Measurements from ENCODE around the gene SYTL4.

The SYTL4 gene

GRCh38 chrX:100673397-100673953, 58.4 kb downstream of the SYTL4 start:
- no peak overlapping the region for H3K4me3 Mint-ChIP-seq
- no peaks in the 10 kb centered on the region for H3K36me3 Mint-ChIP-seq
- peaks cover 4% of the 10 kb centered on the region for H3K4me1 Mint-ChIP-seq
- H3K27me3 Mint-ChIP-seq: peaks cover 2% of the 10 kb centered on the region
- no peaks in the 10 kb centered on the region for H3K9me3 Mint-ChIP-seq
- no peak overlapping the region for H3K27ac Mint-ChIP-seq

GRCh38 chrX:100672966-100673365, 59.0 kb downstream of the SYTL4 start:
- H3K4me3 Mint-ChIP-seq: no peak overlapping the region
- H3K4me1 Mint-ChIP-seq: peaks cover 4% of the 10 kb centered on the region
- H3K36me3 Mint-ChIP-seq: no peaks in the 10 kb centered on the region
- no peaks in the 10 kb centered on the region for H3K9me3 Mint-ChIP-seq
- no peak overlapping the region for H3K27ac Mint-ChIP-seq
- peaks cover 2% of the 10 kb centered on the region for H3K27me3 Mint-ChIP-seq

- Mint-ChIP-seq H3K36me3 (no peaks in the 10 kb centered on the region), H3K4me1 (no peaks in the 10 kb centered on the region), H3K4me3 (no peak overlapping the region), H3K27me3 (peaks cover 4% of the 10 kb centered on the region), H3K9me3 (no peaks in the 10 kb centered on the region), H3K27ac (no peak overlapping the region)
These were observed 68.3 kb downstream of the SYTL4 start for GRCh38 chrX:100663642-100664041.

GRCh38 chrX:100662796-100663195, 69.1 kb downstream of the SYTL4 start:
- no peak overlapping the region for H3K27ac Mint-ChIP-seq
- H3K27me3 Mint-ChIP-seq: peaks cover 4% of the 10 kb centered on the region
- H3K4me3 Mint-ChIP-seq: no peak overlapping the region
- no peaks in the 10 kb centered on the region for H3K36me3 Mint-ChIP-seq
- H3K9me3 Mint-ChIP-seq: no peaks in the 10 kb centered on the region
- H3K4me1 Mint-ChIP-seq: no peaks in the 10 kb centered on the region

- Mint-ChIP-seq H3K4me3 (no peak overlapping the region), H3K9me3 (no peaks in the 10 kb centered on the region), H3K36me3 (no peaks in the 10 kb centered on the region), H3K27ac (no peak overlapping the region), H3K27me3 (peaks cover 4% of the 10 kb centered on the region), H3K4me1 (no peaks in the 10 kb centered on the region)
These were observed 69.8 kb downstream of the SYTL4 start for GRCh38 chrX:100662170-100662569.

- H3K27me3 Mint-ChIP-seq: peaks cover 4% of the 10 kb centered on the region
- H3K27ac Mint-ChIP-seq: no peak overlapping the region
- no peaks in the 10 kb centered on the region for H3K4me1 Mint-ChIP-seq
- H3K36me3 Mint-ChIP-seq: no peaks in the 10 kb centered on the region
- H3K9me3 Mint-ChIP-seq: no peaks in the 10 kb centered on the region
- no peak overlapping the region for H3K4me3 Mint-ChIP-seq
These were observed 72.3 kb downstream of the SYTL4 start for GRCh38 chrX:100659431-100660137.

GRCh38 chrX:100658941-100659381, 73.0 kb downstream of the SYTL4 start:
- Mint-ChIP-seq H3K9me3 (no peaks in the 10 kb centered on the region), H3K36me3 (no peaks in the 10 kb centered on the region), H3K27me3 (peaks cover 4% of the 10 kb centered on the region), H3K4me3 (no peak overlapping the region), H3K4me1 (no peaks in the 10 kb centered on the region), H3K27ac (no peak overlapping the region)

GRCh38 chrX:100654261-100654660, 77.7 kb downstream of the SYTL4 start:
- no peak overlapping the region for H3K4me3 Mint-ChIP-seq
- no peak overlapping the region for H3K27ac Mint-ChIP-seq
- no peaks in the 10 kb centered on the region for H3K36me3 Mint-ChIP-seq
- H3K9me3 Mint-ChIP-seq: no peaks in the 10 kb centered on the region
- no peaks in the 10 kb centered on the region for H3K4me1 Mint-ChIP-seq
- peaks cover under 1% of the 10 kb centered on the region for H3K27me3 Mint-ChIP-seq

GRCh38 chrX:100652266-100652665, 79.7 kb downstream of the SYTL4 start:
- Mint-ChIP-seq H3K27me3 (no peaks in the 10 kb centered on the region), H3K27ac (no peak overlapping the region), H3K4me3 (no peak overlapping the region), H3K36me3 (no peaks in the 10 kb centered on the region), H3K4me1 (no peaks in the 10 kb centered on the region), H3K9me3 (no peaks in the 10 kb centered on the region)

- Mint-ChIP-seq H3K27me3 (no peaks in the 10 kb centered on the region), H3K36me3 (no peaks in the 10 kb centered on the region), H3K27ac (no peak overlapping the region), H3K4me1 (no peaks in the 10 kb centered on the region), H3K4me3 (no peak overlapping the region), H3K9me3 (no peaks in the 10 kb centered on the region)
These were observed 81.1 kb downstream of the SYTL4 start for GRCh38 chrX:100650841-100651240.

- no peaks in the 10 kb centered on the region for H3K4me1 Mint-ChIP-seq
- H3K9me3 Mint-ChIP-seq: no peaks in the 10 kb centered on the region
- no peaks in the 10 kb centered on the region for H3K36me3 Mint-ChIP-seq
- H3K27me3 Mint-ChIP-seq: peaks cover 2% of the 10 kb centered on the region
- H3K4me3 Mint-ChIP-seq: no peak overlapping the region
- no peak overlapping the region for H3K27ac Mint-ChIP-seq
These were observed 82.2 kb downstream of the SYTL4 start for GRCh38 chrX:100649550-100650356.

- Mint-ChIP-seq H3K36me3 (no peaks in the 10 kb centered on the region), H3K4me3 (no peak overlapping the region), H3K9me3 (no peaks in the 10 kb centered on the region)
These were observed 83.2 kb downstream of the SYTL4 start for GRCh38 chrX:100648458-100649417.

GRCh38 chrX:100647739-100648138, 84.2 kb downstream of the SYTL4 start:
- Mint-ChIP-seq H3K27me3 (peaks cover 5% of the 10 kb centered on the region), H3K4me1 (no peaks in the 10 kb centered on the region), H3K4me3 (no peak overlapping the region), H3K9me3 (no peaks in the 10 kb centered on the region), H3K36me3 (no peaks in the 10 kb centered on the region), H3K27ac (no peak overlapping the region)

More at GRCh38 chrX:100648458-100649417, 83.2 kb downstream of the SYTL4 start:
- Mint-ChIP-seq H3K27ac (no peak overlapping the region), H3K4me1 (no peaks in the 10 kb centered on the region), H3K27me3 (peaks cover 5% of the 10 kb centered on the region)

- H3K36me3 Mint-ChIP-seq: no peaks in the 10 kb centered on the region
- H3K4me1 Mint-ChIP-seq: no peaks in the 10 kb centered on the region
- peaks cover 5% of the 10 kb centered on the region for H3K27me3 Mint-ChIP-seq
- no peaks in the 10 kb centered on the region for H3K9me3 Mint-ChIP-seq
- no peak overlapping the region for H3K4me3 Mint-ChIP-seq
- H3K27ac Mint-ChIP-seq: no peak overlapping the region
These were observed 84.8 kb downstream of the SYTL4 start for GRCh38 chrX:100647095-100647494.

- Mint-ChIP-seq H3K27me3 (peaks cover 5% of the 10 kb centered on the region), H3K27ac (no peak overlapping the region), H3K4me1 (no peaks in the 10 kb centered on the region), H3K36me3 (no peaks in the 10 kb centered on the region), H3K4me3 (no peak overlapping the region), H3K9me3 (no peaks in the 10 kb centered on the region)
These were observed 86.8 kb downstream of the SYTL4 start for GRCh38 chrX:100645106-100645505.

All from activated naive CD4-positive, alpha-beta T cell treated with anti-CD3 and anti-CD28 coated beads, Interleukin-2, amount 50 U/mL, for 24 hours (primary cell).